K562 (cell line): ENCODE results near the gene IFRD1. TPM values are rescaled to one million over a fixed set of nuclear protein-coding genes. Genes with fewer than 3 reads are reported as not detected.
A peak's percentile ranks its signal among the peaks of the same experiment; 100 is the strongest.

Experiments
- BCLAF1 ChIP-seq, 2 experiments: fragments of 450-650 bp in 1 of 2; IDR thresholded peaks; 2 replicates each; pipeline ENCODE4 v1.6.1; 2011 to 2017; ENCODE audit warnings: low read depth in 2 of 2, antibody characterized with exemption in 1 of 2, borderline replicate concordance in 1 of 2, low read length in 1 of 2, mild to moderate bottlenecking in 1 of 2, mixed read lengths in 1 of 2; ENCODE audit not compliant: control insufficient read depth in 1 of 2
- CEBPG ChIP-seq, 3 experiments: fragments of 200-800 bp in 1 of 3; sonication (Bioruptor generic) in 1 of 3; sonication (generic) in 1 of 3; formaldehyde crosslinking in 1 of 3; IDR thresholded peaks in 2 of 3; conservative IDR thresholded peaks in 1 of 3; 2 replicates each; pipeline versions ENCODE4 v1.6.1 to v1.8.0; 2016 to 2022; ENCODE audit warnings: missing compliant biosample characterization in 2 of 3, missing genetic modification characterization in 2 of 3, mild to moderate bottlenecking in 1 of 3, missing genetic modification reagents in 1 of 3
- CTBP1 ChIP-seq: fragments of 450-650 bp; IDR thresholded peaks from 2 replicates; pipeline ENCODE4 v1.6.1; 2016; ENCODE audit warnings: borderline replicate concordance
- ELF1 ChIP-seq: fragments of 200-800 bp; sonication (Bioruptor generic); IDR thresholded peaks from 2 replicates; pipeline ENCODE4 v1.6.1; 2016; ENCODE audit warnings: missing genetic modification characterization, missing compliant biosample characterization
- FOXA1 ChIP-seq: fragments of 450-650 bp; IDR thresholded peaks from 2 replicates; pipeline ENCODE4 v1.6.1; 2016; ENCODE audit warnings: mild to moderate bottlenecking, borderline replicate concordance
- HEY1 ChIP-seq: fragments of 250-450 bp; sonication (Bioruptor Pico); IDR thresholded peaks from 2 replicates; pipeline ENCODE4 v1.5.0; 2020; ENCODE audit warnings: mild to moderate bottlenecking, moderate library complexity, borderline replicate concordance
- IFI16 ChIP-seq: fragments of 250-450 bp; sonication (Bioruptor Pico); IDR thresholded peaks from 2 replicates; pipeline ENCODE4 v2.1.2; 2022; ENCODE audit warnings: mild to moderate bottlenecking, inconsistent platforms
- KDM5B ChIP-seq: fragments of 200-600 bp; sonication (generic); IDR thresholded peaks from 2 replicates; pipeline ENCODE4 v1.6.1; 2012; ENCODE audit warnings: low read depth, mild to moderate bottlenecking, moderate library complexity, low read length, control low read depth, inconsistent platforms; ENCODE audit not compliant: insufficient replicate concordance
- KLF6 ChIP-seq: fragments of 250-450 bp; sonication (Bioruptor Pico); IDR thresholded peaks from 2 replicates; pipeline ENCODE4 v1.4.0; 2020; ENCODE audit warnings: mild to moderate bottlenecking, moderate library complexity, borderline replicate concordance
- MCM7 ChIP-seq, 2 experiments: fragments of 450-650 bp; IDR thresholded peaks; 2 replicates each; pipeline ENCODE4 v1.6.1; 2016 to 2018
- PHF21A ChIP-seq: fragments of 450-650 bp; IDR thresholded peaks from 2 replicates; pipeline ENCODE4 v1.6.1; 2017; ENCODE audit warnings: low read depth, borderline replicate concordance
- TFE3 ChIP-seq: fragments of 450-650 bp; formaldehyde crosslinking; IDR thresholded peaks from 2 replicates; pipeline ENCODE4 v1.4.0; 2020; ENCODE audit warnings: mild to moderate bottlenecking, mixed read lengths
- TRIM24 ChIP-seq, 2 experiments: fragments of 450-650 bp; IDR thresholded peaks; 2 replicates each; pipeline ENCODE4 v1.6.1; 2016
- WHSC1 ChIP-seq: IDR thresholded peaks from one replicate; pipeline ENCODE4 v1.6.1; 2012; ENCODE audit warnings: low read length, control low read depth, inconsistent platforms
- ZNF146 ChIP-seq: IDR thresholded peaks from one replicate; pipeline ENCODE4 v1.6.1; 2018; ENCODE audit warnings: missing compliant biosample characterization; ENCODE audit not compliant: unreplicated experiment
- ZNF217 ChIP-seq: sonication (generic); formaldehyde crosslinking; IDR thresholded peaks from 2 replicates; pipeline ENCODE4 v1.8.0; 2022; ENCODE audit warnings: mild to moderate bottlenecking, missing genetic modification reagents
- ZNF263 ChIP-seq: sonication (generic); formaldehyde crosslinking; IDR thresholded peaks from 2 replicates; pipeline ENCODE4 v1.8.0; 2022; ENCODE audit warnings: mild to moderate bottlenecking, missing genetic modification reagents, borderline replicate concordance
- ZNF311 ChIP-seq: fragments of 250-450 bp; sonication (Bioruptor Pico); IDR thresholded peaks from 2 replicates; pipeline ENCODE4 v1.4.0; 2020; ENCODE audit warnings: mild to moderate bottlenecking, moderate library complexity
- ZNF436 ChIP-seq: fragments of 250-450, 450-650 bp; sonication (Bioruptor Pico); formaldehyde crosslinking; IDR thresholded peaks from 2 replicates; pipeline ENCODE4 v1.7.0; 2020; ENCODE audit warnings: mild to moderate bottlenecking
- ZNF76 ChIP-seq: fragments of 250-450 bp; sonication (Bioruptor Pico); IDR thresholded peaks from 2 replicates; pipeline ENCODE4 v1.4.0; 2020; ENCODE audit warnings: mild to moderate bottlenecking, moderate library complexity, borderline replicate concordance
- polyA plus RNA-seq, 8 experiments: library from polyadenylated mRNA; depleted of rRNA in 4 of 8; stranded (reverse) in 5 of 8; unstranded in 3 of 8; fragments of >200 nt; fragmentation: Nextera tagmentation in 2 of 8; fragmentation: Illumina TruSeq in 1 of 8; extraction: Ambion mirVana in 2 of 8; extraction: Trizol in 1 of 8; gene quantifications; 2 replicates each; pipeline versions ENCODE4 v1.2.1 to v1.2.3, GENCODE V29; 2011 to 2014; ENCODE audit warnings: inconsistent platforms in 1 of 8, missing spikeins in 1 of 8
- total RNA-seq, 7 experiments: library from RNA; depleted of rRNA in 6 of 7; stranded (reverse); fragments of >200 nt in 6 of 7; fragmentation: Illumina TruSeq in 2 of 7; extraction: Trizol in 2 of 7; gene quantifications; 2 replicates each; pipeline versions ENCODE4 v1.2.1 to v1.2.3, GENCODE V29; 2011 to 2021; ENCODE audit warnings: low replicate concordance in 1 of 7
- TF ChIP-seq, protein P1 (sequence below): fragments of 450-650 bp; formaldehyde crosslinking; IDR thresholded peaks from 2 replicates; pipeline ENCODE4 v1.4.0; 2020; ENCODE audit warnings: mild to moderate bottlenecking, moderate library complexity

IFRD1 gene
- total and polyA plus RNA-seq, 9 of the 15 experiments (the other 6 are each of a cell fraction or from before 2014, with no cell fraction given): 27.6 to 81.8 (median 68.1) TPM

- 0 out of 4 replicates have a peak, but pooled peaks of 1 of the 2 experiments have one; percentile 62 for TF ChIP-seq BCLAF1 (IDR thresholded peaks at IDR 0.05; ENCODE audit: borderline replicate concordance in 1 of 2, control insufficient read depth in 1 of 2, low read depth in 2 of 2, low read length in 1 of 2)
- TF ChIP-seq, protein P1, sequence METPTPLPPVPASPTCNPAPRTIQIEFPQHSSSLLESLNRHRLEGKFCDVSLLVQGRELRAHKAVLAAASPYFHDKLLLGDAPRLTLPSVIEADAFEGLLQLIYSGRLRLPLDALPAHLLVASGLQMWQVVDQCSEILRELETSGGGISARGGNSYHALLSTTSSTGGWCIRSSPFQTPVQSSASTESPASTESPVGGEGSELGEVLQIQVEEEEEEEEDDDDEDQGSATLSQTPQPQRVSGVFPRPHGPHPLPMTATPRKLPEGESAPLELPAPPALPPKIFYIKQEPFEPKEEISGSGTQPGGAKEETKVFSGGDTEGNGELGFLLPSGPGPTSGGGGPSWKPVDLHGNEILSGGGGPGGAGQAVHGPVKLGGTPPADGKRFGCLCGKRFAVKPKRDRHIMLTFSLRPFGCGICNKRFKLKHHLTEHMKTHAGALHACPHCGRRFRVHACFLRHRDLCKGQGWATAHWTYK (CRISPR knock-in tag): peak; percentile 29; the same call in 1 of the 2 replicates
- TF ChIP-seq CEBPG (CRISPR knock-in tag; IDR thresholded peaks at IDR 0.05): no peak
- TF ChIP-seq CEBPG (tag; conservative IDR thresholded peaks at IDR 0.05 in 1 of 2, IDR thresholded peaks at IDR 0.05 in 1 of 2): peak in 1 of 2 experiments; percentile 47; a peak in 1 of 4 replicates
- no peak for TF ChIP-seq WHSC1
- TF ChIP-seq ZNF217 (CRISPR knock-in tag): no peak
- peak; percentile 73; the same call in 1 of the 2 replicates for TF ChIP-seq ZNF76 (CRISPR knock-in tag)
- peak in 1 of 2 experiments; percentile 35; a peak in 1 of 4 replicates for TF ChIP-seq TRIM24 (IDR thresholded peaks at IDR 0.05)
- TF ChIP-seq PHF21A: peak; percentile 65; the same call in 1 of the 2 replicates
- TF ChIP-seq ZNF146 (CRISPR knock-in tag): no peak
- TF ChIP-seq ZNF263 (CRISPR knock-in tag): 0 out of 2 replicates have a peak, but pooled peaks have one; percentile 38
- peak; percentile 74; the same call in 1 of the 2 replicates for TF ChIP-seq ELF1 (tag)
- no peak for TF ChIP-seq ZNF311 (CRISPR knock-in tag)
- TF ChIP-seq KDM5B: peak; percentile 99
- TF ChIP-seq KLF6: 0 out of 2 replicates have a peak, but pooled peaks have one; percentile 69
- TF ChIP-seq IFI16 (CRISPR knock-in tag): no peak
- no peak for TF ChIP-seq HEY1 (CRISPR knock-in tag)
- TF ChIP-seq CTBP1: 0 out of 2 replicates have a peak, but pooled peaks have one; percentile 8
- TF ChIP-seq ZNF436 (CRISPR knock-in tag): no peak
- TF ChIP-seq TFE3 (CRISPR knock-in tag): no peak
- no peak for TF ChIP-seq MCM7 (IDR thresholded peaks at IDR 0.05)
- TF ChIP-seq FOXA1: no peak
Measured at GRCh38 chr7:112449902-112450806, at the start of gene IFRD1 (continued).
